T-cell (primary cell): Measurements from ENCODE around the gene IMMP2L. TPM values are rescaled to one million over a fixed set of nuclear protein-coding genes. Genes with fewer than 3 reads are reported as not detected.
A peak's percentile ranks its signal among the peaks of the same experiment; 100 is the strongest.

ENCODE experiments used
- ATAC-seq, 4 experiments: fragments of 200-7000 bp in 3 of 4; fragments of 150-1000 bp in 1 of 4; cut with Tn5 transposase; replicated peaks in 1 of 4; 1 replicate in 3 of 4; 2 replicates in 1 of 4; pipeline ENCODE4 v1.10.0; 2021; ENCODE audit warnings: moderate library complexity in 3 of 4, mild to moderate bottlenecking in 2 of 4, moderate number of reproducible peaks in 1 of 4
- CTCF ChIA-PET, 2 donors: fragments of 300-600 bp; sonication (Branson Sonifier 250); formaldehyde crosslinking; loops; one replicate each; lab custom pipeline; 2022; ENCODE audit warnings: antibody characterized with exemption in 2 of 2; lab: Charles Lee
- POLR2A ChIA-PET, 2 donors: fragments of 300-600 bp; sonication (Branson Sonifier 250); formaldehyde crosslinking; loops; one replicate each; lab custom pipeline; 2022; ENCODE audit warnings: antibody characterized with exemption in 2 of 2; lab: Charles Lee
- DNase-seq, 35 experiments: peaks; one replicate each; pipeline versions ENCODE4 v3.0.0 to v3.0.0-alpha.2; 2013 to 2023
- H3K27ac ChIP-seq: one replicate; pipeline ENCODE4 v1.5.1; 2013; ENCODE audit warnings: low read length
- H3K27me3 ChIP-seq, 2 experiments: replicated peaks in 1 of 2; 1 replicate in 1 of 2; 2 replicates in 1 of 2; pipeline versions ENCODE4 v1.6.1 to v1.7.0; 2013; ENCODE audit warnings: low read length in 1 of 2, mixed read lengths in 1 of 2; ENCODE audit not compliant: control insufficient read depth in 2 of 2, insufficient read depth in 2 of 2; ENCODE audit errors: extremely low read depth in 1 of 2
- H3K36me3 ChIP-seq, 2 donors: 1 replicate in 1 of 2; 2 replicates in 1 of 2; pipeline versions ENCODE4 v1.6.1 to v1.7.0; 2013; ENCODE audit warnings: low read length in 1 of 2; ENCODE audit not compliant: control insufficient read depth in 2 of 2, insufficient read depth in 1 of 2; ENCODE audit errors: extremely low read depth in 1 of 2
- H3K4me1 ChIP-seq, 2 experiments: 1 replicate in 1 of 2; 2 replicates in 1 of 2; pipeline versions ENCODE4 v1.6.1 to v1.7.0; 2013; ENCODE audit warnings: low read length in 2 of 2, mixed read lengths in 1 of 2; ENCODE audit not compliant: insufficient read depth in 2 of 2, control insufficient read depth in 1 of 2; ENCODE audit errors: extremely low read depth in 1 of 2
- H3K4me3 ChIP-seq, 2 donors: 1 replicate in 1 of 2; 2 replicates in 1 of 2; pipeline versions ENCODE4 v1.5.1 to v1.7.0; 2013; ENCODE audit warnings: mild to moderate bottlenecking in 2 of 2, low read length in 1 of 2, moderate library complexity in 1 of 2; ENCODE audit not compliant: control insufficient read depth in 1 of 2; ENCODE audit errors: extremely low read depth in 1 of 2
- H3K9me3 ChIP-seq: 2 replicates; pipeline ENCODE4 v1.7.0; 2013
- H3K27ac Mint-ChIP-seq, 2 donors: one replicate each; pipeline ENCODE4 v1.8.0; 2020 to 2021; ENCODE audit warnings: mild to moderate bottlenecking in 2 of 2, mixed read lengths in 2 of 2
- H3K27me3 Mint-ChIP-seq, 2 donors: one replicate each; pipeline ENCODE4 v1.8.0; 2021 to 2022; ENCODE audit warnings: mixed read lengths in 2 of 2
- H3K36me3 Mint-ChIP-seq: one replicate; pipeline ENCODE4 v1.8.0; 2021; ENCODE audit warnings: mixed read lengths
- H3K4me1 Mint-ChIP-seq, 3 donors: one replicate each; pipeline ENCODE4 v1.8.0; 2020 to 2022; ENCODE audit warnings: mixed read lengths in 3 of 3, mild to moderate bottlenecking in 1 of 3
- H3K4me3 Mint-ChIP-seq, 3 donors: one replicate each; pipeline ENCODE4 v1.8.0; 2020 to 2022; ENCODE audit warnings: mild to moderate bottlenecking in 3 of 3, mixed read lengths in 3 of 3, moderate library complexity in 3 of 3
- H3K9me3 Mint-ChIP-seq, 3 donors: one replicate each; pipeline ENCODE4 v1.8.0; 2020 to 2022; ENCODE audit warnings: mixed read lengths in 3 of 3
- WGBS: methylation state at CpG from one replicate; pipeline ENCODE4 v1.1.5; 2013; ENCODE audit warnings: missing lambda C conversion rate; ENCODE audit not compliant: insufficient coverage; 5-methylcytosine and 5-hydroxymethylcytosine counted together
- total RNA-seq, 35 experiments: library from RNA in 6 of 35; stranded (reverse) in 6 of 35; fragments of 120-200 nt in 1 of 35; gene quantifications; one replicate each; pipeline versions ENCODE4 v1.2.1 to v1.2.4 and lab custom pipeline; 2013 to 2026

The IMMP2L gene
- total RNA-seq, 5 donors from 2014 or later (not counting 1 experiment from before 2014, with no cell fraction given): 14.1 to 27.3 (median 21.7) TPM

GRCh38 chr7:110839866-110840265, 722.4 kb downstream of the IMMP2L start:
- Mint-ChIP-seq H3K4me1 (peaks cover 11 to 12% (median 11%) of the 10 kb centered on the region in 3 donors), H3K27me3 (no peaks in the 10 kb centered on the region), H3K36me3 (no peaks in the 10 kb centered on the region), H3K4me3 (no peak overlapping the region), H3K27ac (no peak overlapping the region), H3K9me3 (peaks cover 0 to 4% (median 0%) of the 10 kb centered on the region in 3 donors)
- H3K27me3 ChIP-seq: no peaks in the 10 kb centered on the region
- ATAC-seq (no peak), DNase-seq (peak in 1 of 35 experiments; percentile 14)
- no peak overlapping the region for H3K27ac ChIP-seq
- ChIA-PET CTCF (interaction anchor here in 1 of 2 donors (0.6 kb wide), 1 partner anchor 162 kb away, joined by 3 read pairs; no protein-coding TSS in a partner anchor), POLR2A (no interaction called here)
- H3K9me3 ChIP-seq: no peaks in the 10 kb centered on the region
- no peaks in the 10 kb centered on the region for H3K36me3 ChIP-seq
- no peak overlapping the region for H3K4me3 ChIP-seq
- WGBS: 75% methylated on average over 2 of the region's 5 CpGs
- H3K4me1 ChIP-seq: peaks cover under 1 to 3% of the 10 kb centered on the region in 2 experiments

DNA sequence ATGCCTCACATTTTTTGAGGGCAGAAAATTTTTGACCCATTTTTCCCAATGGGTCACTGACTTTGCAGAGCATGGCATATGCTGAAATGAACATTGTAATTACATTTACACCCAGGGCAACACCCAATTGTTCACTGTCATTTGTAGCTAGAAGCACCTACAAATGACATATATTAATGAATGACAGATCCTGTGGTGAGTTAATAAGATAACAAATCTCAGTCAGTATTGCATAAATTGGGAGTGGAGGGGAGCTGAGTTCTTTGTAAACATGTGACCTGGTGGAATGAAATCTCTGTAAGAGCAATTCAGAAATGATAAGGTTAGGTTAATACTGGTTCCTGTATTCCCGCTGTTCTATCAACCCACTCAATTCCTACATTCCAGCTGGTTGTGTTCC, 726.4 kb downstream of the IMMP2L start:
- CTCF ChIA-PET: no interaction called here
- H3K4me3 Mint-ChIP-seq: no peak overlapping the region

GRCh38 chr7:110835218-110835617, 727.1 kb downstream of the IMMP2L start:
- H3K36me3 ChIP-seq: no peaks in the 10 kb centered on the region
- Mint-ChIP-seq H3K4me3 (no peak overlapping the region), H3K9me3 (peaks cover 0 to 4% (median 0%) of the 10 kb centered on the region in 3 donors), H3K27ac (peak overlapping the region; percentile 2 to 15), H3K36me3 (no peaks in the 10 kb centered on the region), H3K27me3 (no peaks in the 10 kb centered on the region), H3K4me1 (peaks cover 17 to 18% (median 18%) of the 10 kb centered on the region in 3 donors)
- POLR2A ChIA-PET: no interaction called here
- CTCF ChIA-PET: no interaction called here
- ATAC-seq: peak in 3 of 4 experiments; percentile 41 to 46 (median 45)
- DNase-seq: peak in 3 of 35 experiments; percentile 3 to 55 (median 7)
- no CpG with 5 or more reads among the region's 1 CpG for WGBS
- H3K27me3 ChIP-seq: no peaks in the 10 kb centered on the region
- no peak overlapping the region for H3K27ac ChIP-seq
- H3K4me1 ChIP-seq: peaks cover 3% of the 10 kb centered on the region in 2 experiments
- H3K4me3 ChIP-seq: no peak overlapping the region
- no peaks in the 10 kb centered on the region for H3K9me3 ChIP-seq

More for the DNA sequence above, 726.4 kb downstream of the IMMP2L start:
- Mint-ChIP-seq H3K36me3 (no peaks in the 10 kb centered on the region), H3K4me1 (peaks cover 17 to 18% (median 18%) of the 10 kb centered on the region in 3 donors), H3K9me3 (peaks cover 0 to 4% (median 0%) of the 10 kb centered on the region in 3 donors), H3K27me3 (no peaks in the 10 kb centered on the region), H3K27ac (peak overlapping the region in 1 of 2 donors; percentile 2)
- Histone ChIP-seq H3K36me3 (no peaks in the 10 kb centered on the region), H3K9me3 (no peaks in the 10 kb centered on the region), H3K4me3 (no peak overlapping the region), H3K27me3 (no peaks in the 10 kb centered on the region), H3K27ac (no peak overlapping the region), H3K4me1 (peaks cover 3% of the 10 kb centered on the region in 2 experiments)
- POLR2A ChIA-PET: interaction anchor here in 1 of 2 donors (0.5 to 0.6 kb wide), 2 partner anchors 40 to 464 kb away, joined by 3 to 4 read pairs; no protein-coding TSS in a partner anchor
- no peak for DNase-seq
- no peak for ATAC-seq
- no CpG with 5 or more reads among the region's 1 CpG for WGBS

GRCh38 chr7:110831419-110831818, 730.9 kb downstream of the IMMP2L start:
- H3K27me3 ChIP-seq: no peaks in the 10 kb centered on the region
- ATAC-seq (no peak), DNase-seq (no peak)
- Mint-ChIP-seq H3K27ac (no peak overlapping the region), H3K36me3 (no peaks in the 10 kb centered on the region), H3K27me3 (no peaks in the 10 kb centered on the region), H3K9me3 (no peaks in the 10 kb centered on the region), H3K4me3 (no peak overlapping the region), H3K4me1 (peaks cover 17 to 18% (median 18%) of the 10 kb centered on the region in 3 donors)
- no peaks in the 10 kb centered on the region for H3K9me3 ChIP-seq
- no peak overlapping the region for H3K27ac ChIP-seq
- peaks cover 3% of the 10 kb centered on the region in 2 experiments for H3K4me1 ChIP-seq
- ChIA-PET CTCF (no interaction called here), POLR2A (no interaction called here)
- WGBS: no CpG with 5 or more reads among the region's 3 CpGs
- H3K36me3 ChIP-seq: no peaks in the 10 kb centered on the region
- no peak overlapping the region for H3K4me3 ChIP-seq

- Mint-ChIP-seq H3K4me1 (peaks cover 15 to 16% (median 15%) of the 10 kb centered on the region in 3 donors), H3K27ac (no peak overlapping the region), H3K4me3 (no peak overlapping the region), H3K27me3 (no peaks in the 10 kb centered on the region), H3K36me3 (no peaks in the 10 kb centered on the region), H3K9me3 (no peaks in the 10 kb centered on the region)
- Histone ChIP-seq H3K36me3 (no peaks in the 10 kb centered on the region), H3K4me1 (peaks cover 3% of the 10 kb centered on the region in 2 experiments), H3K27ac (no peak overlapping the region), H3K27me3 (no peaks in the 10 kb centered on the region), H3K9me3 (no peaks in the 10 kb centered on the region), H3K4me3 (no peak overlapping the region)
- DNase-seq: no peak
- ChIA-PET POLR2A (no interaction called here), CTCF (interaction anchor here in 1 of 2 donors (1.0 kb wide), 1 partner anchor 122 kb away, joined by 3 read pairs; no protein-coding TSS in a partner anchor)
- no peak for ATAC-seq
- 100% methylated on average over 1 of the region's 5 CpGs for WGBS
Measured at GRCh38 chr7:110830778-110831177, 731.5 kb downstream of the IMMP2L start.

DNA sequence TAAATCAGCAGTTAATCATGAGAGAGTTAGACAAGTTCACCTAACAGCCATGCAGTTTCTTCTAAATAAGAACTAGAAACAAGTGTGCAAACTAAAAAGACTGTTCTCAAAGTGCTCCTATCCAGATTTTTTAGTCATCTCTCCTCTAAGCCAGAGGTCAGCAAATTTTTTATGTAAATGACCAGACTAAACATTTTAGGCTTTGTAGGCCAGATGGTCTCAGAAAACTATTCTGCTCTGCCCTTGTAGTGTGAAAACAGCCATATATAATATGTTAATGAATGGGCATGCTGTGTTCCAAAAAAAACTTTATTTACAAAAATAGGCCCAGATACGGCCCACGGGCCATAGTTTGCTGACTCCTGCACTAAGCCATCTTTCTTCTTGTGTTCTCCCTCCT, 734.4 kb downstream of the IMMP2L start:
- ATAC-seq (no peak), DNase-seq (no peak)
- Mint-ChIP-seq H3K9me3 (no peaks in the 10 kb centered on the region), H3K4me3 (no peak overlapping the region), H3K27me3 (no peaks in the 10 kb centered on the region), H3K36me3 (no peaks in the 10 kb centered on the region), H3K27ac (no peak overlapping the region), H3K4me1 (no peaks in the 10 kb centered on the region)
- 83% methylated on average over 2 of the region's 2 CpGs for WGBS
- no peaks in the 10 kb centered on the region for H3K36me3 ChIP-seq
- ChIA-PET POLR2A (no interaction called here), CTCF (no interaction called here)
- H3K27ac ChIP-seq: no peak overlapping the region
- no peaks in the 10 kb centered on the region for H3K4me1 ChIP-seq
- H3K4me3 ChIP-seq: no peak overlapping the region
- no peaks in the 10 kb centered on the region for H3K27me3 ChIP-seq
- H3K9me3 ChIP-seq: no peaks in the 10 kb centered on the region
